Thyroid gland (tissue), 4 donors: ENCODE data around the gene WRAP73.

Experiments
- CTCF ChIP-seq, 6 experiments: fragments of 200-600 bp in 3 of 6; fragments of 450-650 bp in 3 of 6; sonication (generic) in 3 of 6; IDR thresholded peaks; one replicate each; pipeline ENCODE4 v1.5.1; 2016 to 2019; ENCODE audit warnings: antibody characterized with exemption in 6 of 6, mild to moderate bottlenecking in 2 of 6, inconsistent platforms in 1 of 6, moderate library complexity in 1 of 6
- POLR2A ChIP-seq, 2 donors: fragments of 450-650 bp; IDR thresholded peaks; one replicate each; pipeline ENCODE4 v1.6.1; 2017; ENCODE audit warnings: antibody characterized with exemption in 2 of 2, mild to moderate bottlenecking in 2 of 2, moderate library complexity in 1 of 2

GRCh38 chr1:3677484-3677883, 27.6 kb upstream of the WRAP73 start:
- TF ChIP-seq CTCF (IDR thresholded peaks at IDR 0.05) (no peak), POLR2A (IDR thresholded peaks at IDR 0.05) (no peak)
